Sigmoid colon (tissue), 4 donors: Measurements from ENCODE around the gene NBAS.

Experiments used
- CTCF ChIP-seq, 4 experiments: fragments of 450-650 bp in 3 of 4; fragments of 200-600 bp in 1 of 4; IDR thresholded peaks; one replicate each; pipeline ENCODE4 v1.5.1; 2016 to 2019; ENCODE audit warnings: antibody characterized with exemption in 4 of 4, mild to moderate bottlenecking in 3 of 4, moderate library complexity in 2 of 4
- EP300 ChIP-seq, 4 donors: sonication (generic); formaldehyde crosslinking; IDR thresholded peaks; one replicate each; pipeline ENCODE4 v1.6.1; 2017; ENCODE audit warnings: antibody characterized with exemption in 4 of 4
- POLR2A ChIP-seq, 2 donors: fragments of 450-650 bp; IDR thresholded peaks; one replicate each; pipeline ENCODE4 v1.6.1; 2016; ENCODE audit warnings: antibody characterized with exemption in 2 of 2, mild to moderate bottlenecking in 2 of 2, moderate library complexity in 2 of 2
- POLR2AphosphoS5 ChIP-seq, 4 donors: sonication (generic); formaldehyde crosslinking; IDR thresholded peaks; one replicate each; pipeline ENCODE4 v1.6.1; 2017; ENCODE audit warnings: antibody characterized with exemption in 4 of 4

- TF ChIP-seq CTCF (IDR thresholded peaks at IDR 0.05) (no peak), POLR2AphosphoS5 (IDR thresholded peaks at IDR 0.05) (no peak), EP300 (IDR thresholded peaks at IDR 0.05) (no peak), POLR2A (IDR thresholded peaks at IDR 0.05) (no peak)
Observed at GRCh38 chr2:15200581-15200980, 360.6 kb downstream of the NBAS start.
